Keratinocyte (primary cell): Measurements from ENCODE around the gene CKAP2L.

Source experiments
- CTCF ChIP-seq, 3 experiments: IDR thresholded peaks in 1 of 3; conservative IDR thresholded peaks in 1 of 3; optimal IDR thresholded peaks in 1 of 3; 2 replicates in 2 of 3; 3 replicates in 1 of 3; pipeline versions ENCODE3 to v1.5.1; 2011; ENCODE audit warnings: low read length in 3 of 3, mild to moderate bottlenecking in 3 of 3, moderate library complexity in 2 of 3, control low read depth in 1 of 3, inconsistent platforms in 1 of 3; ENCODE audit not compliant: insufficient read depth in 2 of 3; ENCODE audit errors: extremely low read depth in 1 of 3
- EZH2 ChIP-seq: IDR thresholded peaks from one replicate; pipeline ENCODE4 v1.6.1; 2012; ENCODE audit warnings: inconsistent platforms, mild to moderate bottlenecking, low read length, moderate library complexity

- TF ChIP-seq CTCF (optimal IDR thresholded peaks at IDR 0.05 in 1 of 3, IDR thresholded peaks at IDR 0.05 in 1 of 3, conservative IDR thresholded peaks at IDR 0.05 in 1 of 3; ENCODE audit: extremely low read depth in 1 of 3, insufficient read depth in 2 of 3, low read length in 3 of 3) = no peak
- TF ChIP-seq EZH2 = no peak
Measured at GRCh38 chr2:112758711-112759110, 5.7 kb downstream of the CKAP2L start.
